Measurements from ENCODE around the gene PTPRQ. TPM values are rescaled to one million over a fixed set of nuclear protein-coding genes. Genes with fewer than 3 reads are reported as not detected.

PTPRQ gene
- total and polyA plus RNA-seq, 4 donors, result 0.26 to 11.7 (median 1.4) TPM

- H3K4me1 ChIP-seq (ENCODE audit: control insufficient read depth in 5 of 5, insufficient read depth in 5 of 5, low read length in 5 of 5), result no peaks in the 10 kb centered on the region
- H3K27ac ChIP-seq (ENCODE audit: low read depth in 1 of 2, low read length in 1 of 2), result no peak overlapping the region
- H3K27me3 ChIP-seq (ENCODE audit: control insufficient read depth in 3 of 3, insufficient read depth in 3 of 3, low read length in 2 of 3), result no peaks in the 10 kb centered on the region
- H3K9ac ChIP-seq (ENCODE audit: insufficient read depth in 1 of 2, low read length in 2 of 2), result no peak overlapping the region
- no peak for ATAC-seq (ENCODE audit: insufficient read depth, low FRiP score)
- 83 to 87% methylated on average over 3 of the region's 3 CpGs for WGBS, 2 donors
- no peak for DNase-seq
- TF ChIP-seq CTCF (IDR thresholded peaks at IDR 0.05; ENCODE audit: control extremely low read depth, extremely low read depth), result no peak
- H3K9me3 ChIP-seq (ENCODE audit: control insufficient read depth in 4 of 4, insufficient read depth in 3 of 4, low read length in 3 of 4), result no peaks in the 10 kb centered on the region
- H3K36me3 ChIP-seq (ENCODE audit: control insufficient read depth in 4 of 4, insufficient read depth in 4 of 4, low read length in 4 of 4), result no peaks in the 10 kb centered on the region
- H3K4me3 ChIP-seq, result no peak overlapping the region
These were observed 105.3 kb downstream of the PTPRQ start for GRCh38 chr12:80549298-80549697.

GRCh38 chr12:80551897-80552296, 107.9 kb downstream of the PTPRQ start:
- TF ChIP-seq CTCF (IDR thresholded peaks at IDR 0.05; ENCODE audit: control extremely low read depth, extremely low read depth), result no peak
- no peaks in the 10 kb centered on the region for H3K36me3 ChIP-seq (ENCODE audit: control insufficient read depth in 4 of 4, insufficient read depth in 4 of 4, low read length in 4 of 4)
- H3K4me3 ChIP-seq, result no peak overlapping the region
- 59 to 67% methylated on average over 1 of the region's 1 CpG for WGBS, 2 donors
- DNase-seq (peak in 1 of 3 donors; percentile 45), ATAC-seq (ENCODE audit: insufficient read depth, low FRiP score) (no peak)
- H3K4me1 ChIP-seq (ENCODE audit: control insufficient read depth in 5 of 5, insufficient read depth in 5 of 5, low read length in 5 of 5), result no peaks in the 10 kb centered on the region
- H3K9ac ChIP-seq (ENCODE audit: insufficient read depth in 1 of 2, low read length in 2 of 2), result no peak overlapping the region
- no peaks in the 10 kb centered on the region for H3K9me3 ChIP-seq (ENCODE audit: control insufficient read depth in 4 of 4, insufficient read depth in 3 of 4, low read length in 3 of 4)
- H3K27ac ChIP-seq (ENCODE audit: low read depth in 1 of 2, low read length in 1 of 2), result no peak overlapping the region
- H3K27me3 ChIP-seq (ENCODE audit: control insufficient read depth in 3 of 3, insufficient read depth in 3 of 3, low read length in 2 of 3), result no peaks in the 10 kb centered on the region

- 77 to 85% methylated on average over 3 of the region's 3 CpGs for WGBS, 2 donors
- Histone ChIP-seq H3K9me3 (ENCODE audit: control insufficient read depth in 4 of 4, insufficient read depth in 3 of 4, low read length in 3 of 4) (no peaks in the 10 kb centered on the region), H3K4me3 (no peak overlapping the region), H3K9ac (ENCODE audit: insufficient read depth in 1 of 2, low read length in 2 of 2) (no peak overlapping the region), H3K27me3 (ENCODE audit: control insufficient read depth in 3 of 3, insufficient read depth in 3 of 3, low read length in 2 of 3) (no peaks in the 10 kb centered on the region), H3K27ac (ENCODE audit: low read depth in 1 of 2, low read length in 1 of 2) (no peak overlapping the region), H3K36me3 (ENCODE audit: control insufficient read depth in 4 of 4, insufficient read depth in 4 of 4, low read length in 4 of 4) (no peaks in the 10 kb centered on the region), H3K4me1 (ENCODE audit: control insufficient read depth in 5 of 5, insufficient read depth in 5 of 5, low read length in 5 of 5) (no peaks in the 10 kb centered on the region)
- TF ChIP-seq CTCF (IDR thresholded peaks at IDR 0.05; ENCODE audit: control extremely low read depth, extremely low read depth), result no peak
- no peak for ATAC-seq (ENCODE audit: insufficient read depth, low FRiP score)
- DNase-seq, result no peak
These were observed 109.3 kb downstream of the PTPRQ start for GRCh38 chr12:80553316-80553715.

- no peak overlapping the region for H3K4me3 ChIP-seq
- ATAC-seq (ENCODE audit: insufficient read depth, low FRiP score), result no peak
- no peak overlapping the region for H3K9ac ChIP-seq (ENCODE audit: insufficient read depth in 1 of 2, low read length in 2 of 2)
- no peaks in the 10 kb centered on the region for H3K27me3 ChIP-seq (ENCODE audit: control insufficient read depth in 3 of 3, insufficient read depth in 3 of 3, low read length in 2 of 3)
- H3K36me3 ChIP-seq (ENCODE audit: control insufficient read depth in 4 of 4, insufficient read depth in 4 of 4, low read length in 4 of 4), result no peaks in the 10 kb centered on the region
- TF ChIP-seq CTCF (IDR thresholded peaks at IDR 0.05; ENCODE audit: control extremely low read depth, extremely low read depth), result no peak
- no peak overlapping the region for H3K27ac ChIP-seq (ENCODE audit: low read depth in 1 of 2, low read length in 1 of 2)
- H3K9me3 ChIP-seq (ENCODE audit: control insufficient read depth in 4 of 4, insufficient read depth in 3 of 4, low read length in 3 of 4), result no peaks in the 10 kb centered on the region
- no peak for DNase-seq
- no peaks in the 10 kb centered on the region for H3K4me1 ChIP-seq (ENCODE audit: control insufficient read depth in 5 of 5, insufficient read depth in 5 of 5, low read length in 5 of 5)
- 92 to 93% methylated on average over 1 of the region's 1 CpG for WGBS, 2 donors
These were observed 112.5 kb downstream of the PTPRQ start for GRCh38 chr12:80556566-80556965.
